HL-60 (cell line): ENCODE measurements around the gene MYLK3.

Source experiments
- CTCF ChIP-seq: IDR thresholded peaks from one replicate; pipeline ENCODE4 v1.5.1; 2011; ENCODE audit warnings: low read length, control low read depth, inconsistent platforms; ENCODE audit not compliant: insufficient read depth
- GABPA ChIP-seq: IDR thresholded peaks from 2 replicates; pipeline ENCODE4 v1.6.1; 2012; ENCODE audit warnings: low read depth
- POLR2AphosphoS5 ChIP-seq: IDR thresholded peaks from 2 replicates; pipeline ENCODE4 v1.6.1; 2012; ENCODE audit warnings: low read depth
- REST ChIP-seq: IDR thresholded peaks from 2 replicates; pipeline ENCODE4 v1.6.1; 2012; ENCODE audit warnings: low read depth; ENCODE audit not compliant: insufficient replicate concordance
- SPI1 ChIP-seq: IDR thresholded peaks from 2 replicates; pipeline ENCODE4 v1.6.1; 2012; ENCODE audit warnings: low read depth, mild to moderate bottlenecking, borderline replicate concordance

- no peak for TF ChIP-seq REST
- TF ChIP-seq POLR2AphosphoS5 = no peak
- TF ChIP-seq CTCF = no peak
- TF ChIP-seq GABPA = no peak
- no peak for TF ChIP-seq SPI1
Measured at GRCh38 chr16:46662123-46662522, 86.0 kb downstream of the MYLK3 start.
